Fibroblast of the conjunctiva (primary cell): ENCODE data around the gene REG4.
A peak's percentile ranks its signal among the peaks of the same experiment; 100 is the strongest.
"Not testable (repeated sequence)": the region's sequence is repeated elsewhere in the genome, so short reads cannot be mapped to it uniquely, and the experiment has no call there.

Source experiments
- DNase-seq: peaks from one replicate; pipeline ENCODE4 v3.0.0-alpha.2; 2010; ENCODE audit warnings: low read depth

Gene REG4

GRCh38 chr1:119806489-119806888 lies 4.8 kb downstream of the REG4 start:
- no peak for DNase-seq

DNA sequence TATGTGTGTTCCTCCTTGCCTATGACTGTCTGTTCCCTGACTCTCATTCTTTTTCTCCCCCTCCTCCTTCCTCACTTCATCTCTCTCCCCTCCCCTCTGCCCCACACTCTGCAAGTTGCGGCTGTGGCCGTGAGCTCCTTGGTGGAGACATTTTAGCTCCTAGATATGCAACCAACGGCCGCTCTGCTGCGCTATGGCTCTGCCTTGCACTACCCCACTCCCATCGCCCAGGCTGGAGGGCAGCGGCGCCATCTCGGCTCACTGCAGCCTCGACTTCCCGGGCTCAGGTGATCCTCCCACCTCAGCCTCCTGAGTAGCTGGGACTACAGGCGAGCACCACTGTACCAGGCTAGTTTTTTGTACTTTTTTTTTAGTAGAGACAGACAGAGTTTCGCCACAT lies 5.5 kb downstream of the REG4 start:
- DNase-seq: no peak

DNA sequence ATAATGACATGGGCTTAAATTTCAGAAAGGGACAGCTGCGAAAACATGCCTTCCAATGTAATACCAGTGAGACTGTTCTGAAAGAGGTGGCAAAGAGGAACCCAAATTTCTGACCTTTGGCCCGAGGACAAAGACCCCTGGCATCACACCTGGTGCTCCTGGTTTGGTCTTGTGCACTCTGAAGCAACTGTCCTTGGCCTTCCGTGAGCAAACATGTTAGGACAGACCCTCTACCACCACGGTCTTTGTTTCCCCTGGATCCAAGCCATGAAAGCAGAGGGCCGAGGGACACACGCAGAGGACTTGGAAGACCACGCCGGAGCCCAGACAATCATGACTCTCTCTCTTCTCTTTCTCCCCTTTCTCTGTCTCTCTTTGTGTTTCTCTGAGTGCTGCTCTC lies 6.0 kb downstream of the REG4 start:
- no peak for DNase-seq

DNA sequence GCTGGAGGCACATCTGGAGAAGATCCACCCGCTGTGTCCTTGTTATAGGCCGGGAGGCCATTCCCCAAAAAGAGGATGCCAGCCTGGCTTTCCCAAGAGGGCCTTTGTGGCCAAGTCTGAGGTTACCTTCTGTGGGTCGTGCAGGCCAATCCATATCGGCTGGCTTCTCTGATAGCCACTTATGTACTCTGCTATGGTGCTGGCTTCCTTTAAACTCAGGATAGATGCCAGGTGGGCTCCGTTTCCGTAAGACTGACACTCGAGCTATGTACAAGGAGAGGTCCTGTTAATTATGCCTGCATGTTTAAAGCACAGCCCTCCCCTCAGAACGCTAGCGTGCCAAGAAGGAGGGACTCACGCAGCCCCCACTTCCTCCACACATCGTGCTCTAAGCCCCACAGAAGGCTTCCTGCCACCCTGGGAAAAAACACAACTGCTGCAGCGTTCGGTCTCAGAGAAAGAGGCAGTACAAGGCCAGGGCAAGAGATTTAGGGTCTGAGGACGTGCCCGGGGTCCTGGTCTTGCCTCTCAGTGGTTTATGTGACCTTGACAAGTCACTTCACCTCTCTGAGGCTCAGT lies 11.6 kb downstream of the REG4 start:
- DNase-seq: no peak

DNA sequence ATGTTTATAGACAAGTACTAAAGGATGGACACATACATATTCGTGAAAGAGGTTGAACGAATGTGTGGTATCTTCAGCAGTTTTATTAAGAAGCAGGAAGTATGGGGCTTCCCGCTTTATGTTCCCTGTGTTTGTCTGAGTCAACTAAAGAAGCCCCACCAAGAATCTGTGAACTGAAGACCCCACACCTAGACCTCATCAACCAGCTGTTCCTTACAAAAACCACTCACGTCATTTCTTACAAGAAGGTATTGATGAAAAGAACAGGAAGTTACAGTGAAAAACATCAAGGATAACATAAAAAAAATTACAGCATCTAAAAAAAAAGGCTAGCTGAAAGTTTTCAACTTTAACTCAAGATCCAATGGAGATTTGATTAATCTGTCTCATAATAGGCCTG lies 12.3 kb downstream of the REG4 start:
- DNase-seq: no peak

- DNase-seq: no peak
Observed at GRCh38 chr1:119797606-119798005, 13.7 kb downstream of the REG4 start.

DNA sequence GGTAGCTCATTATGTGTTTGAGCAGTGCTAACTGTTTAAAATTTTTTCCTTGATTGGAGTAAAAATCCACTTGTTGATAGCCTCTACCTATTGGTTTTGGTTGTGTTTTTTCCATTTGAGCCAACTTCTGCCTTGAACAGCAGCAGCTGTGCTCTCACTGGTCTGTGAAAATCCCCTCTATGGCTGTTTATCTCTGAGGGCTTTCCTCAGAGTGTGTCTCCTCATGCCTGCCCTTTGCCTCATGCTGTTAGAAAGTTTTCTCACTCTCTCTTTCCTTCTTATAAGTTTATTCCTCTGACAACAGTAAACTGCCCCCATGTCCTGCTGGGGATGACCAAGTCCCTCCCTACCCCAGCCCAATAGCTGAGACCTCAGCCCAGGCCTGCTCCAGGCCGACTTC lies 14.1 kb downstream of the REG4 start:
- no peak for DNase-seq

DNA sequence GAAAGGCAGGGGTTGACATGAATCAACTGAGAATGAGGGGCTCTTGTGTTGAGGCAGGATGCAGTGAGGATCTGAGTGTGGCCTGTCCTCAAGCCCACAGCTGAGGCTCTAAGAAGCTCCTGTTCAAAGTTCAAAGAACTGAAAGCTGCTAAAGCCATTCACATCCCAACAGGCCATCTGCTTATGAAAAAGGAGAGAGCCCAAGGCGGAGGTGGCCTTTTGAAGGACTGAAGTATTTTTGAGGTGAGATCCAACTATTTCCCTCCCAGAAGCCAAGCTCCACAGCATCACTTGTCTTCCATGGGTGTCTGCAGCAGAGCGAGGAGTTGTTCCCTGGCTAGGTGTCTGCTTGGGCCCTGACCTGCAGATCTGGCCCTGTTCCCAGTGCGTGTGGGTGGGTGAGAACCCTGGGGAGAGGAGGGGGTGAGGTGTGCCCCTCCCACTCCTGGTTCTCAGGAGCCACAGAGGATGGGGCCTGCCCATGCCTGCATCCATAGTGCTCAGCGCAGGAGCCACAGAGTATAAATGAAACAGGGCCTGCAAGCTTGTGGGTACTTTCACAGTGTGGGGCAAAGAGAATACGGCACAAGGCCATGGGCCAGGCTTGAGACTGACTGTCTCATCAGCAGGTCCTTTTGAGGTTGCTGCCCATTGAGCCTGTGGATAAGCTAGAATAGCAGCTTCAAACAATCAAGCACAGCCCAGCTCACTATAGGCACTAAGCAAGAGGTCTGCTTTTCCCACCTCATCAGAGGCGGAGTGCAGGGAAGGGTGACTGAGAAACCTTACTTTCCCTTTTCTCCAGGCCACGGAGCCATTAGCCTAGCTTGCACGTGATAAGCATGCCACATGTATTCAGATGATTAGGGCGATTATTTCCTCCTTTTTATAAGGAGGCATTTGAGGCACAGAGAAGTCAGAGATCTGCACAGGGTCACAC lies 15.7 kb downstream of the REG4 start:
- DNase-seq: no peak

GRCh38 chr1:119794876-119795240 lies 16.4 kb downstream of the REG4 start:
- DNase-seq: no peak

DNA sequence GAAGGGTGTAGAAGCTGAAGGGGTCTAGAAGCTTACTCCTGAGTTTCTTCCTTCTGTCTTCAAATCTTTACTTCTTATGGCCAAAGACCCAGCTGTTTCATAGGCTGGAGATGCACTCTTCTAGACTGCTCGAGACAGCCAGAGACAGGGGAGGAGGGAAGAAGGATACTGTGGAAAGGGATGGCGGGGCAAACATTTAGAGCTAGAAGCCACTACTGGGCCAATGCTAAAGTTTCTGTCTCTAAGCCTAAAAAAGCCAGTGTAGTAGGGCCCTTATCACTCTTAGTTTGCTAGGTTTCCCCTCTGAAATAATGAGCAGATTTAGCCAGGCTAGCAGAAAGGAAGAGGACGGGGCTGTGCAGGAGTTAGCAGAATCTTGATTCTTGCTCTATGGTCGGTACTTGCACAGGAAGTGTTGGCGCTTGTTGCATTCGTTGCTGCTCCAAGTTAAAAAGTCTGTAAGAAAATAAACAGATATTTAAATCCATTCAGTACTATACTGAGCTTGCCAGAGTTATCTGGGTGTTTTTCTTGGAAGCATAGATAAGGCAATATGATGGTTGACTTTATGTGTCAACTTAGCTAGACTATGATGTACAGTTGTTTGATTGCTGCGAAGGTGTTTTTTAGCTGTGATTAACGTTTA lies 16.9 kb downstream of the REG4 start:
- no peak for DNase-seq

- no peak for DNase-seq
Observed at GRCh38 chr1:119791377-119791776, 19.9 kb downstream of the REG4 start.

DNA sequence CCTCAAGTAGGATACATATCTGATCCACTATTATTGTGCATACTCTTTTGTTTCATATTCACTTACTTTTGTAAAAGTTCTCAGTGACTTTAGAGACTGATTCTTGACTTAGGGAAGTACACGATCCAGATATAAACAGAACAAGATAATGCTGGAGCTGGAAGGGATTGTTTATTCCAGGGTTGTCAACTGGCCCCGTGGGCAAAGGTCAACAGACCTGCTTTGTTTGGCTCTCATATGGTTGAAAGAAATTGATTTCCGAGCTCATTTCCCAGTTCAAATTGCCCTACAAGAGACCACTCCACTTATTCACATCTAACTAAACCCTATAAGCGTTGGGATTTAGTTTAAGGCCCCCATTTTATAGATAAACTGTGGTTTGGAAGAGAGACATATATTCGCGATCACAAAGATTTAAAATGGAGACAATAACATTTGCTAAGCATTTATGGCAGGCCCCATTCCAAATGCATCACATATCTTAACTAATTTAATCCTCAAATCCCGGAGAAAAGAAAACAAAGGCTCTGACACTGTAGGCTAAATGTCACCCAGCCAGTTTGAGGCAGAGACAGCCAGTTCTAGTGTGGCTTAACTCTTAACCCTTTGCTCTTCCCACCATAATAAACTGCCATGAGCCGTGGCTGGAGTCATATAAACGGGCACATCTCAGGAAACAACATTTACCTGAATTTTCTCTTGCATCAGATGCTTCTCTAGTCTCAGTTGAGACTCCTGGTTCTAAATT lies 20.6 kb downstream of the REG4 start:
- no peak for DNase-seq

DNA sequence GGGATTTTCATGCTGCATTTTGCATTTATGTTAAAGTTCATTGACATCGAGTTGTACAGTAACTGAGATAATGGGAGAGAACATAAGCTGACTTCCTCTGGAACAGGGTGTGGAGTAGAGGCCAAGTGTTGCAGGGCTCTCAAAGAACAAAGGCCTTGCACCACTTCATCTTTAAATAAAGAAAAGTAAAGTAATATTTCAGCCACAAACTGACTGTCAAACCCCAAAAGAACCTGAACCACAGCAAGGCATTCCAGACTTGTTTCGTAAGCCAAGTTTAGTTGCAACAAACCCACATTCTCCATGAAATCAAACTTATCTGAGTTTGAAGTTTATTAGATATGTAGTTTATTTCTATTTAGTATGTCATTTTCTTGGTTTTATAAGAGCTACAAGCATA lies 23.5 kb downstream of the REG4 start:
- no peak for DNase-seq

- DNase-seq: not testable (repeated sequence)
Observed at GRCh38 chr1:119786473-119787050, 24.7 kb downstream of the REG4 start.

DNA sequence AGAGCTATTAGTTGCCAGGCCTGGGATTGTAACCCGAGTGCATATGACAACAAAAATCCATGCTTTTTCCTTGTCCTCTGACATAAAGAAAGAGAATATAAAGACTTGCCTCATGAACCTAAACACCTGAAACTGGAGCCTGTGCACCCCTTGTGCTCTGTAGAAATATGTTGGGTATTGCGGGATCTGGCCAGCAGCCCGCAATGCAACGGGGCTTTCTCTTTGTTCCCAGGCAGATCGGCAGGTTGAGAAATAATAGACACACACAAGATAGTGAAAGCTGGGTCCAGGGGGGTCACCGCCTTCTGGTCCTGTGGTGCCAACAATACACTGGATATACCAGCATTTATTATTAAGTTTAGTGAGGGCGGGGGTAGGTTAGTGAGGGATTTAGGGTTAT lies 25.2 kb downstream of the REG4 start:
- DNase-seq: not testable (repeated sequence)

GRCh38 chr1:119784191-119784781 lies 27.0 kb downstream of the REG4 start:
- peak; percentile 24 for DNase-seq

- DNase-seq: no peak
Observed at GRCh38 chr1:119783354-119784185, 27.7 kb downstream of the REG4 start.

- DNase-seq: no peak
Observed at GRCh38 chr1:119782631-119783325, 28.5 kb downstream of the REG4 start.

DNA sequence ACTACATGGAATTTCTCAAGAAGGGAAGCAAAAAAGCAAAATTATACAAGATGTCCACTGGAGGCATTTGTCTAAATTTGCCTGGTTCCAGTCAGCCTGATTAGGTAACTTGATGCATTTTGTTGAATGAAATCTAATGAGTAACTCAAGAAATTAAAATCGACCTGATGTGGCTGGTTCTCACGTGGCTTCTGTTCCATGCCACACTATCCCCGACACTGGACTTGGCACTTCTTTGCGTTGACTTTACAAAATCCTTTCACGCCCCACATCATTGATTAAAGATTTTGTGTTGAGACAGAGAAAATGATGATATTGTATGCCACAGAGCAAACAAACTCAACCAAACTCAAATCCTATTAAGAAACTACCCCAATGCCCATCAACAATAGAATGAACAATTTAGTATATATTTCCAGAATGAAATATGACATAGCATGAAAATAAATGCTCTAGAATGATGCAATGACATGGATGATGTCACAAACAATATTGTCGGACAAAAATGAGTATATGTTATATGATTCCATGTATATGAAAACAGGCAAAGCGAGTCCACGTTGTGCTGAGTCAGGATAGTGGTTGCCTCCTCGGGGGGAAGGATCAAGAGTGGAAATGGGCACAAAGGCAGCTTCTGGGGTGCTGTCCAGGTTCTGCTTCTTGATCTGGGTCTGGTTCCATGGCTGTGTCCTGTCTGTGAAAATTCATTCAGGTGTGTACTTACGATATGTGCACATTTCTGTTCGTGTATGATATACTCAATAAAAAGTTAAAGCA lies 29.6 kb downstream of the REG4 start:
- no peak for DNase-seq
